Keratinocyte (primary cell): Measurements from ENCODE around the gene MTM1. TPM values are rescaled to one million over a fixed set of nuclear protein-coding genes. Genes with fewer than 3 reads are reported as not detected.

Source experiments
- DNase-seq: peaks from one replicate; pipeline ENCODE4 v3.0.0-alpha.2; 2011; ENCODE audit warnings: low read depth, missing footprints, low spot score
- FAIRE-seq: peaks from 2 replicates; lab custom pipeline; 2011; peaks lifted over from hg19 to GRCh38; lab: Jason Lieb, UNC
- H2AFZ ChIP-seq: 2 replicates; pipeline ENCODE4 v1.6.0; 2012; ENCODE audit warnings: low read length, control low read depth, inconsistent platforms; ENCODE audit not compliant: control insufficient read depth
- H3K27ac ChIP-seq: 2 replicates; pipeline ENCODE4 v1.5.1; 2011; ENCODE audit warnings: low read length; ENCODE audit not compliant: control insufficient read depth, insufficient read depth
- H3K27me3 ChIP-seq: 3 replicates; pipeline ENCODE4 v1.6.0; 2011; ENCODE audit warnings: low read length; ENCODE audit not compliant: control insufficient read depth, insufficient read depth; ENCODE audit errors: extremely low read depth
- H3K36me3 ChIP-seq, 2 experiments: 2 replicates in 1 of 2; 3 replicates in 1 of 2; pipeline ENCODE4 v1.5.1; 2011; ENCODE audit warnings: low read length in 2 of 2, mild to moderate bottlenecking in 1 of 2; ENCODE audit not compliant: control insufficient read depth in 2 of 2, insufficient read depth in 2 of 2; ENCODE audit errors: extremely low read depth in 1 of 2
- H3K4me1 ChIP-seq: 3 replicates; pipeline ENCODE4 v1.5.1; 2011; ENCODE audit warnings: low read length; ENCODE audit not compliant: control insufficient read depth, insufficient read depth; ENCODE audit errors: extremely low read depth
- H3K4me2 ChIP-seq: 3 replicates; pipeline ENCODE4 v1.6.0; 2011; ENCODE audit warnings: low read depth, low read length; ENCODE audit not compliant: control insufficient read depth, insufficient read depth; ENCODE audit errors: extremely low read depth
- H3K4me3 ChIP-seq, 3 experiments: fragments of 200-600 bp in 1 of 3; sonication (generic) in 1 of 3; 2 replicates in 2 of 3; 3 replicates in 1 of 3; pipeline ENCODE4 v1.5.1; 2011 to 2016; ENCODE audit warnings: low read length in 3 of 3, mild to moderate bottlenecking in 3 of 3, control low read depth in 2 of 3, inconsistent platforms in 1 of 3, low read depth in 1 of 3, mixed read lengths in 1 of 3, mixed run types in 1 of 3, moderate library complexity in 1 of 3; ENCODE audit not compliant: control insufficient read depth in 2 of 3, insufficient read depth in 2 of 3; ENCODE audit errors: extremely low read depth in 1 of 3
- H3K79me2 ChIP-seq: 2 replicates; pipeline ENCODE4 v1.6.0; 2012; ENCODE audit warnings: low read length; ENCODE audit not compliant: control insufficient read depth, insufficient read depth
- H3K9ac ChIP-seq: 3 replicates; pipeline ENCODE4 v1.6.0; 2011; ENCODE audit warnings: low read length; ENCODE audit not compliant: control insufficient read depth, insufficient read depth; ENCODE audit errors: extremely low read depth
- H3K9me1 ChIP-seq: 3 replicates; pipeline ENCODE4 v1.6.0; 2011; ENCODE audit warnings: low read length; ENCODE audit not compliant: control insufficient read depth, insufficient read depth; ENCODE audit errors: extremely low read depth
- H3K9me3 ChIP-seq: 2 replicates; pipeline ENCODE4 v1.5.1; 2012; ENCODE audit warnings: low read depth, low read length; ENCODE audit not compliant: control insufficient read depth
- H4K20me1 ChIP-seq: 3 replicates; pipeline ENCODE4 v1.6.0; 2011; ENCODE audit warnings: low read length; ENCODE audit not compliant: control insufficient read depth, insufficient read depth; ENCODE audit errors: extremely low read depth
- EZH2 ChIP-seq: IDR thresholded peaks from one replicate; pipeline ENCODE4 v1.6.1; 2012; ENCODE audit warnings: inconsistent platforms, mild to moderate bottlenecking, low read length, moderate library complexity
- dilution Hi-C: fragments of 300-500 bp; cut with MboI; formaldehyde crosslinking; loops from one replicate; pipeline ENCODE4 v1.7.0; 2020; ENCODE audit warnings: low sequenced_read_pairs; ENCODE audit not compliant: extremely low pct_ligation_motif_present
- polyA plus RNA-seq, 5 experiments: library from polyadenylated mRNA; depleted of rRNA in 3 of 5; stranded (reverse) in 3 of 5; stranded (forward) in 1 of 5; unstranded in 1 of 5; fragments of >200 nt; gene quantifications; 1 replicate in 1 of 5; 2 replicates in 3 of 5; 3 replicates in 1 of 5; pipeline versions ENCODE4 v1.2.1 to v1.2.3, GENCODE V29; 2011 to 2012; ENCODE audit warnings: missing spikeins in 2 of 5, low read depth in 1 of 5, low replicate concordance in 1 of 5
- TF ChIP-seq, protein P1 (sequence below), 3 experiments: IDR thresholded peaks in 1 of 3; conservative IDR thresholded peaks in 1 of 3; optimal IDR thresholded peaks in 1 of 3; 2 replicates in 2 of 3; 3 replicates in 1 of 3; pipeline versions ENCODE3 to v1.5.1; 2011; ENCODE audit warnings: low read length in 3 of 3, mild to moderate bottlenecking in 3 of 3, moderate library complexity in 2 of 3, control low read depth in 1 of 3, inconsistent platforms in 1 of 3; ENCODE audit not compliant: insufficient read depth in 2 of 3; ENCODE audit errors: extremely low read depth in 1 of 3

The MTM1 gene
- polyA plus RNA-seq, 1 donor (not counting 4 experiments of a cell fraction or from before 2014, with no cell fraction given) = 13.9 TPM

DNA sequence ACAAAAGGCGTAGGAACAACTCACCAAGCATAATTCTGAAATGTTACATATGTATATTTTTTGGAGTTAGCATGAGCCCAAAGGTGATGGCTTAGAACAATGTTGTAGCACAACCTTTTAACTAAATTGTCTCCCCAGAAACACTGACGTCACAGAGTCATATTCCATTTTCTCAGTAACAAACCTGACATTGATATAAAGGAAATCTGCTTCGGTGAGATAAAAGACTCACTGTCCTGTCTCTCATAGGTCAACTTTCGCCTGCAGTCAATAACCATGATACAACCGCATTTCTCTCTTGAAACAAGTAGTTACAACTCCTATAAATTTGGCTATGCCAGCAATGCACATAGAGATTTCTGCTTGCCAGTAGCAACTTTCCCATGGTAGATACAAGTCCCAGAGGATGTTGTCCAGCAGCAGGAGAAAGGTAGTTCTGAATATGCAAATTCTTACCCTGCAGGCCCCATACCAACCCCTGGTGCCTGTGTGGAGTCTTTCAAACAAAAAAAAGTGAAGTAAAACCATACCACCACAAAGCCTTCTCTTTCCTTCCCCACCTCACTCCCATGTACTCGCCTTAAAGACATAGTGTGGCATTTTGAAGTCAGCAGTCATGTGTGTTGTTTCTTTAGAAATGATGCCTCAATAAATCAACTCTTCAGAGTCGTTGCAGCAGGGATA, 47.9 kb downstream of the MTM1 start:
- no peak for TF ChIP-seq EZH2
- TF ChIP-seq, protein P1, sequence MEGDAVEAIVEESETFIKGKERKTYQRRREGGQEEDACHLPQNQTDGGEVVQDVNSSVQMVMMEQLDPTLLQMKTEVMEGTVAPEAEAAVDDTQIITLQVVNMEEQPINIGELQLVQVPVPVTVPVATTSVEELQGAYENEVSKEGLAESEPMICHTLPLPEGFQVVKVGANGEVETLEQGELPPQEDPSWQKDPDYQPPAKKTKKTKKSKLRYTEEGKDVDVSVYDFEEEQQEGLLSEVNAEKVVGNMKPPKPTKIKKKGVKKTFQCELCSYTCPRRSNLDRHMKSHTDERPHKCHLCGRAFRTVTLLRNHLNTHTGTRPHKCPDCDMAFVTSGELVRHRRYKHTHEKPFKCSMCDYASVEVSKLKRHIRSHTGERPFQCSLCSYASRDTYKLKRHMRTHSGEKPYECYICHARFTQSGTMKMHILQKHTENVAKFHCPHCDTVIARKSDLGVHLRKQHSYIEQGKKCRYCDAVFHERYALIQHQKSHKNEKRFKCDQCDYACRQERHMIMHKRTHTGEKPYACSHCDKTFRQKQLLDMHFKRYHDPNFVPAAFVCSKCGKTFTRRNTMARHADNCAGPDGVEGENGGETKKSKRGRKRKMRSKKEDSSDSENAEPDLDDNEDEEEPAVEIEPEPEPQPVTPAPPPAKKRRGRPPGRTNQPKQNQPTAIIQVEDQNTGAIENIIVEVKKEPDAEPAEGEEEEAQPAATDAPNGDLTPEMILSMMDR (optimal IDR thresholded peaks at IDR 0.05 in 1 of 3, IDR thresholded peaks at IDR 0.05 in 1 of 3, conservative IDR thresholded peaks at IDR 0.05 in 1 of 3; ENCODE audit: extremely low read depth in 1 of 3, insufficient read depth in 2 of 3, low read length in 3 of 3) = no peak
- Histone ChIP-seq H3K27ac (no peak overlapping the region), H2AFZ (no peak overlapping the region), H3K4me2 (no peak overlapping the region), H3K9ac (no peak overlapping the region), H3K79me2 (no peaks in the 10 kb centered on the region), H3K9me3 (no peaks in the 10 kb centered on the region), H3K4me1 (no peaks in the 10 kb centered on the region), H3K4me3 (no peak overlapping the region), H3K27me3 (no peaks in the 10 kb centered on the region), H4K20me1 (no peaks in the 10 kb centered on the region), H3K9me1 (no peaks in the 10 kb centered on the region), H3K36me3 (peaks cover 0 to 5% of the 10 kb centered on the region in 2 experiments)
- FAIRE-seq = no peak
- DNase-seq = no peak
- dilution Hi-C loops = no loop called here

GRCh38 chrX:150616863-150617198, 48.4 kb downstream of the MTM1 start:
- Histone ChIP-seq H3K4me1 (no peaks in the 10 kb centered on the region), H4K20me1 (no peaks in the 10 kb centered on the region), H3K9ac (no peak overlapping the region), H3K4me3 (no peak overlapping the region), H3K27me3 (no peaks in the 10 kb centered on the region), H3K4me2 (no peak overlapping the region), H3K9me1 (no peaks in the 10 kb centered on the region), H3K27ac (no peak overlapping the region), H3K36me3 (peaks cover 0 to 3% of the 10 kb centered on the region in 2 experiments), H3K79me2 (no peaks in the 10 kb centered on the region), H3K9me3 (no peaks in the 10 kb centered on the region), H2AFZ (no peak overlapping the region)
- no peak for DNase-seq
- TF ChIP-seq, protein P1 (optimal IDR thresholded peaks at IDR 0.05 in 1 of 3, IDR thresholded peaks at IDR 0.05 in 1 of 3, conservative IDR thresholded peaks at IDR 0.05 in 1 of 3; ENCODE audit: extremely low read depth in 1 of 3, insufficient read depth in 2 of 3, low read length in 3 of 3) = no peak
- TF ChIP-seq EZH2 = no peak
- dilution Hi-C loops = no loop called here
- FAIRE-seq = peak; percentile 44
